Activated naive CD4-positive, alpha-beta T cell treated with anti-CD3 and anti-CD28 coated beads for 36 hours (primary cell): ENCODE results near the gene HMGB3. TPM values are rescaled to one million over a fixed set of nuclear protein-coding genes. Genes with fewer than 3 reads are reported as not detected.

ENCODE experiments used
- CTCF ChIA-PET: fragments of 350-600 bp; sonication (Branson Sonifier 250); formaldehyde crosslinking; loops from one replicate; lab custom pipeline; 2021; ENCODE audit warnings: antibody characterized with exemption; lab: Charles Lee
- DNase-seq: peaks from one replicate; pipeline ENCODE4 v3.0.0-alpha.2; 2020
- H3K27ac Mint-ChIP-seq: one replicate; pipeline ENCODE4 v1.8.0; 2021; ENCODE audit warnings: mild to moderate bottlenecking, mixed read lengths
- H3K27me3 Mint-ChIP-seq: one replicate; pipeline ENCODE4 v1.8.0; 2021; ENCODE audit warnings: low read depth, mixed read lengths
- H3K36me3 Mint-ChIP-seq: one replicate; pipeline ENCODE4 v1.8.0; 2021; ENCODE audit warnings: low read depth, mixed read lengths
- H3K4me1 Mint-ChIP-seq: one replicate; pipeline ENCODE4 v1.8.0; 2021; ENCODE audit warnings: low read depth, mixed read lengths
- H3K4me3 Mint-ChIP-seq: one replicate; pipeline ENCODE4 v1.8.0; 2021; ENCODE audit warnings: mild to moderate bottlenecking, moderate library complexity, mixed read lengths
- H3K9me3 Mint-ChIP-seq: one replicate; pipeline ENCODE4 v1.8.0; 2021; ENCODE audit warnings: mixed read lengths
- intact Hi-C: fragments of 100-400 bp; cut with micrococcal nuclease; formaldehyde crosslinking; loops from one replicate; pipeline ENCODE4 v1.15.1; 2023
- total RNA-seq, 2 experiments: library from RNA; stranded (reverse); gene quantifications; one replicate each; pipeline ENCODE4 v1.2.3, GENCODE V29; 2021

HMGB3 gene
- total RNA-seq, 2 experiments from 2014 or later: 30.8 to 33.9 TPM

DNA sequence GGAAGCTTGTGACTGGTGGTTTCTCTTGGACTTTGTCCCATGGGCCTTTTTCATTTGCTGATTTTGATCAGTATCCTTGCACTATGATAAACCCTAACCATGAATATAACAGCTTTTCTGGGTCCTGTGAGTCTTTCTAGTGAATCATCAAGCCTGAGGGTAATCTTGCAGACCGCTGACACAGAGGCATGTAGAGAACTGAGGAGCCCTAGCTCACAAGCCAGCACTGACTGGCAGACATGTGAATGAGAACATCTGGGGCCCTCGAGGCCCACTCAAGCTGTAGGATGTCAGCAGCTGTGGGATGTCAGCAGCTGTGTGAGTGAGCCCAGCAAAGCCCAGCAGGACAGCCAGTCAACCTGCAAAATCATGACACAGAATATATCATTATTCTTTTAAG is 36.7 kb downstream of the HMGB3 start:
- Mint-ChIP-seq H3K9me3 (no peaks in the 10 kb centered on the region), H3K4me1 (no peaks in the 10 kb centered on the region), H3K36me3 (no peaks in the 10 kb centered on the region), H3K27me3 (no peaks in the 10 kb centered on the region), H3K4me3 (no peak overlapping the region), H3K27ac (no peak overlapping the region)
- CTCF ChIA-PET: no interaction called here
- no peak for DNase-seq
- intact Hi-C loops: no loop called here

DNA sequence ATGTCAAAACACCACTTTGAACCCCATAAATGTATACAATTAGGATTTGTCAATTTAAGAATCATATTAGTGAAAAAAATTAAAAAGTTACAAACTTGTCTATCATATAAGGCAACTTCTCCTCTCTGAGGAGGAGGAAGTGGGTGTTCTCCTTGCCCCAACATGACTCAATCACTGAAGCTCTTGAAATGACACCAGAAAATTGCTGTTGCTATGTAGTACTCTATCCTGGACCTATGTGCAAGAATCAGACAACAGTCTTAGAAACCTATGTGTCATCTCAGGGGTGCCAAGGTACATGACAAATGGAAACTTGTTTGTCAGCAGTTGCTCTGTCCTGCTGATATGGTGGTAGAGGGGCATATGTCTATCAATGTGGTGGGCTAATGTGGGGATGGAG is 47.7 kb downstream of the HMGB3 start:
- CTCF ChIA-PET: no interaction called here
- Mint-ChIP-seq H3K4me3 (no peak overlapping the region), H3K27ac (peak overlapping the region; percentile 7), H3K4me1 (peaks cover 10% of the 10 kb centered on the region), H3K9me3 (no peaks in the 10 kb centered on the region), H3K36me3 (no peaks in the 10 kb centered on the region), H3K27me3 (no peaks in the 10 kb centered on the region)
- DNase-seq: peak; percentile 10
- intact Hi-C loops: loop anchor here (1.0 kb wide), 1 partner anchor 151 kb away; no protein-coding TSS in a partner anchor

DNA sequence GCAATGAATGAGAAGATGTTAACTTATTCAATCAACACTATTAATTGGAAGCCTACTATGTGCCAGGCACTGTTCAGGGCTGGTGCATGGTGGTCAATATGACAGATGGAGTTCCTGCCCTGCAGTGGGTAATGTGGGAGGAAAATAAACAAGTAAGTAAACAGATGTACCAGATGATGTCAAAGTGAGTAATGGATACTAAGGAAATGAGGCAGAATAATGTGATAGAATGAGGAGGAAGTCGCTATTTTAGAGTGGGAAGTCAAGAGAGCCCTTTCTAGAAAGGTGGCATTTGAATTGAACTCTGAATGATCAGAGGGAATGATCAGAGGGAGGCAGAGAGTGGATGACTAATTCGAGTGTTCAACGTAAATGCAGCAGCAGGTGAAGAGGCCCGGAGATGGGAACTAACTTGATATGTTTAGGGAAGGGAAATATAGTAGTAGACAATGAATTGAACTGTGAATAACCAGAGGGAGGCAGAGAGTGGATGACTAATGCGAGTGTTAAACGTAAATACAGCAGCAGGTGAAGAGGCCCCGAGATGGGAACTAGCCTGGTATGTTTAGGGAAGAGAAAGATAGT is 48.3 kb downstream of the HMGB3 start:
- intact Hi-C loops: loop anchor here (1.0 kb wide), 1 partner anchor 151 kb away; no protein-coding TSS in a partner anchor
- Mint-ChIP-seq H3K4me3 (no peak overlapping the region), H3K9me3 (no peaks in the 10 kb centered on the region), H3K27me3 (no peaks in the 10 kb centered on the region), H3K36me3 (no peaks in the 10 kb centered on the region), H3K27ac (peak overlapping the region; percentile 7), H3K4me1 (peaks cover 10% of the 10 kb centered on the region)
- CTCF ChIA-PET: no interaction called here
- no peak for DNase-seq

DNA sequence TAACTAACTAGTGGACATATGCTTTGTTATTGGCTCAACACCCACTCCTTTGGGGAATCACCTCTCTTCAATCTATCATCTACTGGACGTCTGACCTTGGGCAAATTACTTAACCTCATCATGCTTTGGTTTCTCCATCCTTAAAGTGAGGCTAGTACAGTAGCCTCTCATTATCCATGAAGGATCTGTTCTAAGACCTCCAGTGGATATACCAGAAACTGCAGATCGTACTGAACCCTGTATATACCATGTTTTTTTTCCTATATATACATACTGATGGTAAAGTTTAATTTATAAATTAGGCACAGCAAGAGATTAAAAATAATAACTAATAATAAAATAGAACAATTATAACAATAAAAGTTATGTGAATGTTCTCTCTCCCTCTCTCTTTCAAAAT is 56.2 kb downstream of the HMGB3 start:
- no peaks in the 10 kb centered on the region for H3K4me1 Mint-ChIP-seq
- H3K27me3 Mint-ChIP-seq: no peaks in the 10 kb centered on the region
- intact Hi-C loops: no loop called here
- H3K27ac Mint-ChIP-seq: no peak overlapping the region
- DNase-seq: no peak
- no peak overlapping the region for H3K4me3 Mint-ChIP-seq
- CTCF ChIA-PET: no interaction called here
- H3K36me3 Mint-ChIP-seq: no peaks in the 10 kb centered on the region
- H3K9me3 Mint-ChIP-seq: no peaks in the 10 kb centered on the region

Other genes starting within 250 kb of the HMGB3 start
- 10 to 100 TPM; 11.3 to 11.7 TPM for gene CD99L2, start 84.7 kb upstream of the HMGB3 start, total RNA-seq
- gene GPR50, start 193.2 kb downstream of the HMGB3 start, total RNA-seq: not detected